Measurements from ENCODE around the gene PICK1.

The PICK1 gene

DNA sequence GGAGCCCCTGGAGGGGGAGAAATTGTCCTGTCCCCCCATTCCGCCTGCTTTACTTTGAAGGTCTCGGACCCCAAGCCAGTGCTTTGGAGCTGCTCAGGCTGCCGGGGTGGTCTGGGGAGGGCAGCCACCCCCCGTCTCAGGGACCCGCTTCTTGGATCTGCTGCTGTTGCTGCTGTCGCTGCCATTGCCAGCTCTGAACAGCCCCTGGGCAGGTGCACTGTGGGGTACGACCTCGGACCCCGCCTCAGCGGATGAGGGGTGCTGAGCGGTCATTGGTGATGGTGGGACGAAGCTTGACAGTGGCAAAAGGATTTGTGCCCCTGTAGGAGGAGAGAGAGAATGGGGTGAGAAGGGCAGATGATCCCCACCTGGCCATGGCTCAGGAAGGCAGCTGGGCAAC lies 27.9 kb downstream of the PICK1 start:
- Mint-ChIP-seq H3K4me3 (no peak overlapping the region), H3K27me3 (ENCODE audit: low read depth) (peaks cover 18% of the 10 kb centered on the region), H3K27ac (no peak overlapping the region), H3K36me3 (ENCODE audit: low read depth) (peaks cover 5% of the 10 kb centered on the region), H3K4me1 (no peaks in the 10 kb centered on the region), H3K9me3 (no peaks in the 10 kb centered on the region)
- TF ChIP-seq, protein P1, sequence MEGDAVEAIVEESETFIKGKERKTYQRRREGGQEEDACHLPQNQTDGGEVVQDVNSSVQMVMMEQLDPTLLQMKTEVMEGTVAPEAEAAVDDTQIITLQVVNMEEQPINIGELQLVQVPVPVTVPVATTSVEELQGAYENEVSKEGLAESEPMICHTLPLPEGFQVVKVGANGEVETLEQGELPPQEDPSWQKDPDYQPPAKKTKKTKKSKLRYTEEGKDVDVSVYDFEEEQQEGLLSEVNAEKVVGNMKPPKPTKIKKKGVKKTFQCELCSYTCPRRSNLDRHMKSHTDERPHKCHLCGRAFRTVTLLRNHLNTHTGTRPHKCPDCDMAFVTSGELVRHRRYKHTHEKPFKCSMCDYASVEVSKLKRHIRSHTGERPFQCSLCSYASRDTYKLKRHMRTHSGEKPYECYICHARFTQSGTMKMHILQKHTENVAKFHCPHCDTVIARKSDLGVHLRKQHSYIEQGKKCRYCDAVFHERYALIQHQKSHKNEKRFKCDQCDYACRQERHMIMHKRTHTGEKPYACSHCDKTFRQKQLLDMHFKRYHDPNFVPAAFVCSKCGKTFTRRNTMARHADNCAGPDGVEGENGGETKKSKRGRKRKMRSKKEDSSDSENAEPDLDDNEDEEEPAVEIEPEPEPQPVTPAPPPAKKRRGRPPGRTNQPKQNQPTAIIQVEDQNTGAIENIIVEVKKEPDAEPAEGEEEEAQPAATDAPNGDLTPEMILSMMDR (IDR thresholded peaks at IDR 0.05; ENCODE audit: unreplicated experiment in 3 of 3), result no peak

DNA sequence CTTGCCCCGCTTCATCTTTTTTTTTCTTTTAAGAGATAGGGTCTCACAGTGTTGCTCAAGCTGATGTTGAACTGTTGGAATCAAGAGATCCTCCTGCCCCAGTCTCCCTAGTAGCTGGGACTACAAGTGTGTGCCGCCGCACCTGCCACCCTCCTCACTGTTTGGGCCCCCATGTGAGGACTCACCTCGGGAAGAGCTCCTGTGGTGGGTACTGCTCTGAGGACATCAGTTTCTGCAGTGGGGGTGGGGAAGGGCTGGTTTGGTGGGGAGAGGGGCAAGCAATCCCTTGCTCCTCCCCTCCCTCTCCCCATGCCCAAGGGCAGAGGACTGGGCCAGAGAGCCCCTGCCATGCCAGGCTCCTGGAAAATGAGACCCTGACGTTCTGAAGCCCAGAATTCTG lies 28.3 kb downstream of the PICK1 start:
- TF ChIP-seq, protein P1 (IDR thresholded peaks at IDR 0.05; ENCODE audit: unreplicated experiment in 3 of 3), result no peak
- H3K4me3 Mint-ChIP-seq, result no peak overlapping the region
- H3K9me3 Mint-ChIP-seq, result no peaks in the 10 kb centered on the region
- H3K36me3 Mint-ChIP-seq (ENCODE audit: low read depth), result peaks cover 5% of the 10 kb centered on the region
- H3K4me1 Mint-ChIP-seq, result no peaks in the 10 kb centered on the region
- H3K27ac Mint-ChIP-seq, result no peak overlapping the region
- peaks cover 21% of the 10 kb centered on the region for H3K27me3 Mint-ChIP-seq (ENCODE audit: low read depth)

DNA sequence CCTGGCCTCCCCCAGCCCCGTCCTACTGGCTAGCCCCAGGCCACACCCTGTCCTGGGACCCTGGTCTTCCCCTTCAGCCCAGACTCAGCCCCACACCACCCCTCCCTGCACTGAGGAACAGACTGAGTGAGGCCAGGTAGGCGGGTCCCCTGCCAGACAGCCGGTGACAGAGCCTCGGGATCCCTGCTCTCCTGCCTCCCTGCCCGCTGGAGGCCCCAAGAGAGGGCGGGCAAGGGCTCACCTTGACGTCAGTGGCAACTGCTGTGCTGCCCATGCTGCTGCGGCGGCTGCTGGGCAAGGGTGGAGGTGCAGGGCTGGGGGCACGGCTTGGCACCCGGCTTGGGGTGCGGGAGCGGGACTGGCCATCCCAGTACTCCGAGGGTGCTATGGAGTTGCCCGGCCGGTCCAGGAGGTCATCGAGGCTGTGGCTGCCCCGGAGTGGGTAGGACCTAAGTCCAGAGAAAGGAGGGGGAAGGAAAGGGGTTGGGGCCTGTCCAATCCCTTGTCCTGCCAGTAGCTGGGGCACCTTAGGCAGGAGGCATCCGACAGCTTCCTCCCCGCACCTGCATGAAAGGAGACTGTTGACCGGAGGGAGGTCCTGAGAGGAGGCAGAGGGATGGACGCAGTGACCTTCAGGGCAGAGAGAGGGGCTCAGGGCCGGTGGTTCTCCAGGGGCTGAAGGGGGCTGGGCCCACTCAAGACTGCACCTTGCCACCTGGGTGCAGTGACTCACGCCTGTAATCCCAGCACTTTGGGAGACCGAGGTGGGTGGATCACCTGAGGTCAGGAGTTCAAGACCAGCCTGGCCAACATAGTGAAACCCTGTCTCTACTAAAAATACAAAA lies 29.0 kb downstream of the PICK1 start:
- no peaks in the 10 kb centered on the region for H3K4me1 Mint-ChIP-seq
- no peak overlapping the region for H3K27ac Mint-ChIP-seq
- peaks cover 5% of the 10 kb centered on the region for H3K36me3 Mint-ChIP-seq (ENCODE audit: low read depth)
- peaks cover 21% of the 10 kb centered on the region for H3K27me3 Mint-ChIP-seq (ENCODE audit: low read depth)
- no peak overlapping the region for H3K4me3 Mint-ChIP-seq
- no peaks in the 10 kb centered on the region for H3K9me3 Mint-ChIP-seq
- TF ChIP-seq, protein P1 (IDR thresholded peaks at IDR 0.05; ENCODE audit: unreplicated experiment in 3 of 3), result no peak

DNA sequence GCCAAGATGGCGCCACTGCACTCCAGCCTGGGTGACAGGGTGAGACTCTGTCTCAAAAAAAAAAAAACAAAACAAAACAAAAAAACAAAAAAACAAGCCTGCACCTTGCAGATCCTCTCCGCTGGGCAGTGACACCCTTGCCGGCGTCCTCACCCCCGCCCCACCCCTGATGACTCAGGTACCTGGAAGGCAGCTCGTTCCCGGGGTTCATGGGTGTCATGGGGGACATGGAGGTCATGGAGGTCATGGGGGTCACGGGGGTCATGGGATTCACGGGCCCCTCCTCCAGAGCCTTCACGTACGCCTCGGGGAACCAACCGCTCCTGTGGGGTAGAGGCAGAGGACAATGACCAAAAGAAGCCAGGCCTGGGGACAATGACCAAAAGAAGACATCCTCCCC lies 29.7 kb downstream of the PICK1 start:
- H3K4me3 Mint-ChIP-seq, result no peak overlapping the region
- peaks cover 5% of the 10 kb centered on the region for H3K36me3 Mint-ChIP-seq (ENCODE audit: low read depth)
- H3K9me3 Mint-ChIP-seq, result no peaks in the 10 kb centered on the region
- TF ChIP-seq, protein P1 (IDR thresholded peaks at IDR 0.05; ENCODE audit: unreplicated experiment in 3 of 3), result no peak
- no peak overlapping the region for H3K27ac Mint-ChIP-seq
- H3K27me3 Mint-ChIP-seq (ENCODE audit: low read depth), result peaks cover 17% of the 10 kb centered on the region
- no peaks in the 10 kb centered on the region for H3K4me1 Mint-ChIP-seq

DNA sequence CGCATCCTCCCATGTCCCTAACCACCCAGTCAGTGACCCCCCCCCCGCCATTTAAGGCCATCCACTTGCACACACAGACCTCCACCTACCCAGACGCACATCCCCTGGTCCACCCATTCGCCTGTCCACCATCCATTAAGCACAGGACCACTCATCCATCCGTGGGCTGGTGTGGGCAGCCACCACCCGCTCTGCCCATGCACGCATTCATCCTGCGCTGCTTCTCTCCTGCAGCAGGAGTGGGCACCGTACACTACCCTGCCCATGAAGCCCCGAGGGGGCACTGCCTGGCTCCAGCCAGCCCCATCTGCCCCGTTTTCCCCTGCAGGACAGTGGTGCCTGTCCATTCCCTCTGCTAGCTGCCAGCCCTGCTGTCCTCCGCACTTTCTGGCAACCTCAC lies 30.7 kb downstream of the PICK1 start:
- H3K9me3 Mint-ChIP-seq, result no peaks in the 10 kb centered on the region
- H3K36me3 Mint-ChIP-seq (ENCODE audit: low read depth), result peaks cover 5% of the 10 kb centered on the region
- no peaks in the 10 kb centered on the region for H3K4me1 Mint-ChIP-seq
- H3K27ac Mint-ChIP-seq, result no peak overlapping the region
- no peak overlapping the region for H3K4me3 Mint-ChIP-seq
- TF ChIP-seq, protein P1 (IDR thresholded peaks at IDR 0.05; ENCODE audit: unreplicated experiment in 3 of 3), result no peak
- peaks cover 21% of the 10 kb centered on the region for H3K27me3 Mint-ChIP-seq (ENCODE audit: low read depth)
